Measurements from ENCODE around the gene KCNH5. TPM values are rescaled to one million over a fixed set of nuclear protein-coding genes. Genes with fewer than 3 reads are reported as not detected.
"Not testable (repeated sequence)": the region's sequence is repeated elsewhere in the genome, so short reads cannot be mapped to it uniquely, and the experiment has no call there.

Gene KCNH5
- total RNA-seq, 1 experiment from 2014 or later = not detected

DNA sequence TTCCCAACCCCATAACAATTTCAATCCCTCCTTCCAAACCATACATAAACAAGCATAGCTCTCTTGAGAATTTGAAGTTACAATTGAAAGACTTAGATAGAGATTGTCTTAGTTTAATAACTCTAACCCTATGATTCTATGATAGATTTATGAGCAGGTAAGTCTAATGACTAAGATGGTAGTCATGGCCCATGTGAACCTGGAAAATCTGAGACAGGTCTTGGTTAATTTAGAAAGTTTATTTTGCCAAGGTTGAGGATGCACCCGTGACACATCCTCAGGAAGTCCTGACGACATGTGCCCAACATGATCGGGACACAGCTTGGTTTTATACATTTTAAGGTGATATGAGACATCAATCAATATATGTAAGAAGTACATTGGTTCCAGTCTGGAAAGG, 248.8 kb downstream of the KCNH5 start:
- no peak for DNase-seq (ENCODE audit: low read depth in 1 of 2, low spot score in 2 of 2)
- H3K4me3 ChIP-seq = no peak overlapping the region
- no peaks in the 10 kb centered on the region for H3K9me3 ChIP-seq (replicated peaks)
- H3K27ac ChIP-seq = no peak overlapping the region
- no peaks in the 10 kb centered on the region for H3K27me3 ChIP-seq (replicated peaks)
- no peaks in the 10 kb centered on the region for H3K4me1 ChIP-seq (replicated peaks)
- no peaks in the 10 kb centered on the region for H3K36me3 ChIP-seq

DNA sequence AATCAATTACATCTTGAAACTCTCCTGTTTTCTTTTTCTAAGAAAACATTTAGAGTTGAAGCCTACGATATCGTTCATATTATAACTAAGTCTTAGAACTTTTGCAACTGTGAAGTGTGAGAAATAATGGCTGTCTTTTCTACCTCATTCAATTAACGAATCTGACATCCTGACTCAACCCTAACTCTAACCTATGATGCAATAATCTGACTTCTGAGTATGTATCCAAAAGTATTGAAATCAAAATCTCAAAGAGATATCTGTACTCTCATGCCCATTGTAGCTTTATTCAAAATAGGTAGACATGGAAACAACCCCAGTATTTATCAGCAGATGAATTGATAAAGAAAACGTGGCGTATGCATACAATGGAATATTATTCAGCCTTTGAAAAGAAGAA, 252.7 kb downstream of the KCNH5 start:
- H3K4me1 ChIP-seq (replicated peaks) = no peaks in the 10 kb centered on the region
- no peaks in the 10 kb centered on the region for H3K9me3 ChIP-seq (replicated peaks)
- no peaks in the 10 kb centered on the region for H3K27me3 ChIP-seq (replicated peaks)
- no peak overlapping the region for H3K4me3 ChIP-seq
- H3K27ac ChIP-seq = no peak overlapping the region
- no peaks in the 10 kb centered on the region for H3K36me3 ChIP-seq
- DNase-seq (ENCODE audit: low read depth in 1 of 2, low spot score in 2 of 2) = no peak

DNA sequence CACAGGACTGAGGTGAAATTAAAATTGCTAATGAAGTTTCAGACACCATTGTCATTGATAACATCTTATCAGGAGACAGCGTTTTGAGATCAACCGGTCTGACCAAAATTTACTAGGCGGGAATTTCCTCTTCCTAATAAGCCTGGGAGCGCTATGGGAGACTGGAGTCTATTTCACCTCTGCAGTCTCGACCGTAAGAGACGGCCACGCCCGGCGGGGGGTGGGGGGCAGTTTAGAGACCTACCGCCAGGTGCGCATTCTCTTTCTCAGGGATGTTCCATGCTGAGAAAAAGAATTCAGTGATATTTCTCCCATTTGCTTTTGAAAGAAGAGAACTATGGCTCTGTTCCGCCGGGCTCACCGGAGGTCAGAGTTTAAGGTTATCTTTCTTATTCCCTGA, 263.9 kb downstream of the KCNH5 start:
- not testable (repeated sequence) for H3K4me1 ChIP-seq (replicated peaks)

DNA sequence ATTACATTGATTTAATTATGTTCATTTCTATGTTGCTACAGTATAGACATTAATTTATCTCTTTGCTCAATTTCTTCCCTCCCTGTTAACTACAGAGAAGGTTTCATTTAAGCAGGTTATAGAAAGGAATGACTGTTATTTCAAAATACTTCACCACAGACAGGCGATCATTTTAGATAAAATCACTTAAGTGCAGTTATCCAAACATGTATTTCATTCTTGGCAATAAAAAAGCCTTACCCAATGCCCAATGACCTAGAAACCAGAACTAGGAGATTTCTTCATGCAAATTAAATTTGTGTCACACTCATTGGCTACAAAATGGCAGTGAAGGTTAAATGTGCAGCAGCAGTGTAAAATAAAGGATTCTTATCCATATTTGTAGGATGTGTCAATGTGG, 266.4 kb downstream of the KCNH5 start:
- Histone ChIP-seq H3K4me3 (no peak overlapping the region), H3K4me1 (replicated peaks) (no peaks in the 10 kb centered on the region), H3K36me3 (no peaks in the 10 kb centered on the region), H3K27ac (no peak overlapping the region), H3K9me3 (replicated peaks) (no peaks in the 10 kb centered on the region), H3K27me3 (replicated peaks) (no peaks in the 10 kb centered on the region)
- no peak for DNase-seq (ENCODE audit: low read depth in 1 of 2, low spot score in 2 of 2)

More for the DNA sequence above, 263.9 kb downstream of the KCNH5 start:
- H3K4me3 ChIP-seq; H3K27me3 ChIP-seq (replicated peaks); H3K36me3 ChIP-seq; H3K27ac ChIP-seq; DNase-seq (ENCODE audit: low read depth in 1 of 2, low spot score in 2 of 2); H3K9me3 ChIP-seq (replicated peaks): not testable (repeated sequence)

DNA sequence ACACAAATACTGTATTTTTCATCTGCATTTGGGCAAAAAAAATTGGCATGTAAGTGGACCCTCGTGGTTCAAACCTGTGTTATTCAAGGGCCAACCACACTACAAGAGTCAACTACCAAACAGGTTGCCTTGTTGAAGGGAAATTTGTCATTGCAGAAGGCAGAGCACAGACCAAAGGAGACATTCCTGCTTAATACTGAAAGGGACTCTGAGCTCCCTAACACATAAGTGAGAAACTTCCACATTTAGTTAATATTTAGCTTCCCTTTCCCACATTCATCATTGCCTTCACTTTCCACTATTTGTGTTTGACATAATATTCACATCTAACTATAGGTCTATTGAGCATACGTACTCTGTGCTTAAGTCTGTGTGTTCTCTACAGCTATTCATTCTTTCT, 266.9 kb downstream of the KCNH5 start:
- H3K36me3 ChIP-seq = no peaks in the 10 kb centered on the region
- H3K4me1 ChIP-seq (replicated peaks) = no peaks in the 10 kb centered on the region
- H3K9me3 ChIP-seq (replicated peaks) = no peaks in the 10 kb centered on the region
- no peaks in the 10 kb centered on the region for H3K27me3 ChIP-seq (replicated peaks)
- no peak for DNase-seq (ENCODE audit: low read depth in 1 of 2, low spot score in 2 of 2)
- no peak overlapping the region for H3K27ac ChIP-seq
- H3K4me3 ChIP-seq = no peak overlapping the region

DNA sequence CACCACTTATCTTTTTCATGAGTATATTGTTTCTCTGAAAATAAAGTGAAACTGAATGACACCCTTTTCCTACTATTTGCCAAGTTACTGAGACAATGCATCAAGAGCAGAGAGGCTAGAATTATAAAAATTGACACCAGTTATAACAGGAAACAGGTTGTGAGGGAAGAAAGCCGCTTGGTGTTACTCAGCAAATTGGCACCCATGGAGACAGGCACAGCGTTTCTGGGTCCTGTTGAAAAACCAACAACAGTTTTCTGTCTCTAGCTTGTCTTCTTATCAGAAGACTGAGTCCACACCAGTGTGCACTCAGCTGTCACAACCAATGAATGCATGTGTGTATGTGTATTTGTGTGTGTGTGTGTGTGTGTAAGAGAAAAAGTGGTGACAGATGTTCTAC, 267.7 kb downstream of the KCNH5 start:
- Histone ChIP-seq H3K4me3 (no peak overlapping the region), H3K27ac (no peak overlapping the region), H3K36me3 (no peaks in the 10 kb centered on the region), H3K4me1 (replicated peaks) (no peaks in the 10 kb centered on the region), H3K9me3 (replicated peaks) (no peaks in the 10 kb centered on the region), H3K27me3 (replicated peaks) (no peaks in the 10 kb centered on the region)
- no peak for DNase-seq (ENCODE audit: low read depth in 1 of 2, low spot score in 2 of 2)

DNA sequence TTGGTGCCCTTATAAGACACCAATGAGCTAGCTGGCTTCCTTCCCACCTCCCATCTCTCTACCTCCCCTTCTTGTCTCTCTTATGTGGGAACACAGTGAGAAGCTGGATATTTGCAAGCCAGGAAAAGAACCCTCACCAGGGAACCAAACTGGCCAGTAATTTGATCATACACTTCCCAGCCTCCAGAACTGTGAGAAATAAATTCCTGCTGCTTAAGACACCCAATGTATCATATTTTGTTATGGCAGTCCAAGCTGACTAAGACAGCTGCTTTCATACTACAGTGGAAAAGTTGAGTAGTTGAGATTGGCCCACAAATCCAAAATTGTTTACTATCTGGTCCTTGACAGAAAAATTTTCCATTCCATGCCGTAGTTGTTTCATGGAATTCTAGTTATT, 269.0 kb downstream of the KCNH5 start:
- Histone ChIP-seq H3K4me1 (replicated peaks) (no peaks in the 10 kb centered on the region), H3K27ac (no peak overlapping the region), H3K36me3 (no peaks in the 10 kb centered on the region), H3K4me3 (no peak overlapping the region), H3K9me3 (replicated peaks) (no peaks in the 10 kb centered on the region), H3K27me3 (replicated peaks) (no peaks in the 10 kb centered on the region)
- DNase-seq (ENCODE audit: low read depth in 1 of 2, low spot score in 2 of 2) = no peak

DNA sequence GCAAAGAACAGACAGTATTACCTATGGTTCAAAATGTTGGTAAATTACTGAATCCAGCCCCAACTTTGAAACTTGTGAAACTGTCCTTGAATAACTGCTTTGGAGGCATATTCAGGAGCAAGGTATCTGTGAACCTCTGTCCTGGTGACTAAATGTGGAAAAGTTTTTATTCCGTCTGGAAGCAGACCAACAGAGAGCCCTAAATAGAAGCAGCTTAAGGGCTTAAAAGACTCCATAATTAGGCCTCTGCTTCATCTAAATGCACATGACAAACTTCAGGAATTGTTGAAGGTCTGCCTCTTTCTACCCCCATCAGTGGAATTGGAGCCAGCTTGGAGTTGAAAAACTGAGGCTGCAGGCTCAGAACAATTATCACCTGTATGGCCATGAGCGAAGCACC, 276.5 kb downstream of the KCNH5 start:
- H3K27ac ChIP-seq = no peak overlapping the region
- no peak overlapping the region for H3K4me3 ChIP-seq
- no peaks in the 10 kb centered on the region for H3K27me3 ChIP-seq (replicated peaks)
- no peaks in the 10 kb centered on the region for H3K36me3 ChIP-seq
- DNase-seq (ENCODE audit: low read depth in 1 of 2, low spot score in 2 of 2) = no peak
- no peaks in the 10 kb centered on the region for H3K4me1 ChIP-seq (replicated peaks)
- H3K9me3 ChIP-seq (replicated peaks) = 0 out of 2 replicates have a peak, but pooled peaks cover 3% of the 10 kb centered on the region

DNA sequence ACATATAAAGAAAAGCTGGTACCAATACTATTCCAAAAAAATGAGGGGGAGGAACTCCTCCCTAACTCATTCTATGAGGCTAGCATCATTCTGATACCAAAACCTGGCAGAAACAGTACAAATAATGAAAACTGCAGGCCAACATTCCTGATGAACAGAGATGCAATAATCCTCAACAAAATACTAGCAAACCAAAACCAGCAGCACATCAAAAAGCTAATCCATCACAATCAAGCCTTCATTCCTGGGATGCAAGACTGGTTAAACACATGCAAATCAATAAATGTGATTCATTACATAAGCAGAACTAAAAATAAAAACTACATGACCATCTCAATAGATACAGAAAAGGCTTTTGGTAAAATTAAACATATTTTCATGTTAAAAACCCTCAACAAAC, 281.3 kb downstream of the KCNH5 start:
- Histone ChIP-seq H3K27me3 (replicated peaks) (no peaks in the 10 kb centered on the region), H3K9me3 (replicated peaks) (0 out of 2 replicates have a peak, but pooled peaks cover 3% of the 10 kb centered on the region)
- DNase-seq (ENCODE audit: low read depth in 1 of 2, low spot score in 2 of 2) = no peak

DNA sequence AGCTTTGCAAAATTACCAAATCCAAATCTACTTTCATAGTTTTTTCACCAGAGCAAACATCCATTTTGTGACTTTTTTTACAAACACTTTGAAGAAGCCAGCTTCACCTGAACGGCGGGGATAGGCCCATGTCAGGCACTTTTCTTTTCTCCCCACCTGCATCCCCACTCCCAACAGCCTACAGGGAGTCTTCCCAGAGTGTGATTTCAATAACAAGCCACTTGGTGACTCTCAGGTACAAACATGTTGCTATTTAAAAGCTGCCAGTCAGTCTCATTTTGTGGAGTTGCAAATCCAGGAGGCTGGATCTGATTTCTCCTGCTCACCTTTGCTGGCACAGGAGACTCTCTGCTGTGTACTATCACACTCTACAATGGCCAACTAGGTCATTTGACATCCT, 285.5 kb downstream of the KCNH5 start:
- Histone ChIP-seq H3K4me1 (replicated peaks) (no peaks in the 10 kb centered on the region), H3K4me3 (no peak overlapping the region), H3K27me3 (replicated peaks) (no peaks in the 10 kb centered on the region), H3K36me3 (no peaks in the 10 kb centered on the region), H3K27ac (no peak overlapping the region), H3K9me3 (replicated peaks) (no peaks in the 10 kb centered on the region)
- DNase-seq (ENCODE audit: low read depth in 1 of 2, low spot score in 2 of 2) = no peak

More for the DNA sequence above, 281.3 kb downstream of the KCNH5 start:
- Histone ChIP-seq H3K4me1 (replicated peaks) (no peaks in the 10 kb centered on the region), H3K36me3 (no peaks in the 10 kb centered on the region), H3K27ac (no peak overlapping the region), H3K4me3 (no peak overlapping the region)

DNA sequence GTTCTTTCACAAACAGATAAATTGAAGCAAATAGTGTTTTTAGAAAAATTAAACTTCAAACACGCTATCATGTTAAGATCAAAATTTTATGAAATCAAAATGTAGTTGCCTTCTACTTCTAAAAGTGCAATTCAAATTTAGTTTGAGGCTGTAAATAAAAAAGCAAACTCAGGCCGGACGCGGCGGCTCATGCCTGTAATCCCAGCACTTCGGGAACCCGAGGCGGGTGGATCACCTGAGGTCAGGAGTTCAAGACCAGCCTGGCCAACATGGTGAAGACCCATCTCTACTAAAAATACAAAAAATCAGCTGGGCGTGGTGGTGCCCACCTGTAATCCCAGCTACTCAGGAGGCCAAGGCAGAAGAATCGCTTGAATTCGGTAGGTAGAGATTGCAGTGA, 298.4 kb downstream of the KCNH5 start:
- H3K4me3 ChIP-seq, H3K27ac ChIP-seq: not testable (repeated sequence)

DNA sequence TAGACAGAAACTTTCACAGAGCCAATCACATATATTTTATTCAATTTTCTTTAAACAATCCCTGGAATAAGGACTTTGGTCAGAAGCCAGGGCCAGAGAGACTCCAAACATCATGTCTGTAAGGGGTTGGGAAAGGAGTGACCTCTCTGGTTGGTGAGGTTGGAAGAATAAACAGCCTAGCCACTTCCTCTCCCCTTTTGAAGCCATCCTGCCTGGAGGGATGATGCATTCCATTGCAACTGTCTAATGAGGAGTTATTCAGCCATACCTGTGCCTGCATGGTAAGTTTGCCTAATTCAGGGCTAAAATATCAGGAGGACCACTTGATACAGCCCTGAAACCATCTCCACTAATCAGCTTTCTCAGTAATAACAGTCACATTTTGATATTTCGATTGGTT, 299.8 kb downstream of the KCNH5 start:
- Histone ChIP-seq H3K9me3 (replicated peaks) (no peaks in the 10 kb centered on the region), H3K27ac (no peak overlapping the region), H3K36me3 (no peaks in the 10 kb centered on the region), H3K27me3 (replicated peaks) (no peaks in the 10 kb centered on the region), H3K4me3 (no peak overlapping the region), H3K4me1 (replicated peaks) (no peaks in the 10 kb centered on the region)
- no peak for DNase-seq (ENCODE audit: low read depth in 1 of 2, low spot score in 2 of 2)

More for the DNA sequence above, 298.4 kb downstream of the KCNH5 start:
- not testable (repeated sequence) for H3K9me3 ChIP-seq (replicated peaks); DNase-seq (ENCODE audit: low read depth in 1 of 2, low spot score in 2 of 2); H3K27me3 ChIP-seq (replicated peaks); H3K4me1 ChIP-seq (replicated peaks); H3K36me3 ChIP-seq

DNA sequence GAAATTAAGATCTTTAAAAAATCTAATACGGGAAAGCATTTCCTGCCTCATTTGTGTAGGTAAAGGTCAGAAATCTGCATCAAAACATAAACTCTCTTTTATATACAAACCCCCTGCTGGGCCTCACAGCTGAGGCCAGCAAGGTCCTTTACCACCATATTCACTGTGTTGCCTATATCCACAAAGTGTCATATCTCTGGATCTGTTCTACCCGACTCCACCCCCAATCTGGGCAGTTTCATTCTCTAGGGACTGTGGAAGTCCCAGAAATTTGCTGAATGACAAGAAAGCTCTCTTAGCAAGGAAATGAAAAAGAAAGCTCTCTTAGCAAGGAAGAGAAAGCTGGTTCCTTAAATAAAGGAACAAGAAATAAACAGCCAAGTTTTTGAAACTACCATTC, 301.7 kb downstream of the KCNH5 start:
- no peak for DNase-seq (ENCODE audit: low read depth in 1 of 2, low spot score in 2 of 2)
- no peaks in the 10 kb centered on the region for H3K36me3 ChIP-seq
- H3K4me3 ChIP-seq = no peak overlapping the region

DNA sequence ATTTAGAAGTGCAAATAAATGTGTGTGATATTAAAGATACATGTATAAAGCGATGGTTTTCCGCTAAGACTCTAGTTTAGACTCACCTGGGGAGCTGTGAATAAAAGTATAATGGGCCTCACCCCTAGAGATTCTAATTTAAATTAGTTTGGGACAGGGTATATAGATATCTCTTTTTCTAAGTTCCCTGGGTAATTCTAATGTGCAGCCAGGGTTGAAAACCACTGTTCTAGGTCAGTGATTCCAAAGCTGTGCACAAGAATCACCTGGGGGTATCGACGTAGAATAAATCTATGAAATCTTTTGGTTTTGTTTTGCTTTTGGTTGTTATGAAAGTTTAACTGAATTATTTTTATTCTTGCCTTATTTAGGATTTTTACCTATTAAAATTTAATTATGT, 302.1 kb downstream of the KCNH5 start:
- Histone ChIP-seq H3K9me3 (replicated peaks) (no peaks in the 10 kb centered on the region), H3K27ac (no peak overlapping the region), H3K4me3 (no peak overlapping the region), H3K27me3 (replicated peaks) (no peaks in the 10 kb centered on the region), H3K4me1 (replicated peaks) (no peaks in the 10 kb centered on the region), H3K36me3 (no peaks in the 10 kb centered on the region)
- no peak for DNase-seq (ENCODE audit: low read depth in 1 of 2, low spot score in 2 of 2)

More for the DNA sequence above, 301.7 kb downstream of the KCNH5 start:
- no peaks in the 10 kb centered on the region for H3K9me3 ChIP-seq (replicated peaks)
- H3K27ac ChIP-seq = no peak overlapping the region
- no peaks in the 10 kb centered on the region for H3K4me1 ChIP-seq (replicated peaks)
- no peaks in the 10 kb centered on the region for H3K27me3 ChIP-seq (replicated peaks)

DNA sequence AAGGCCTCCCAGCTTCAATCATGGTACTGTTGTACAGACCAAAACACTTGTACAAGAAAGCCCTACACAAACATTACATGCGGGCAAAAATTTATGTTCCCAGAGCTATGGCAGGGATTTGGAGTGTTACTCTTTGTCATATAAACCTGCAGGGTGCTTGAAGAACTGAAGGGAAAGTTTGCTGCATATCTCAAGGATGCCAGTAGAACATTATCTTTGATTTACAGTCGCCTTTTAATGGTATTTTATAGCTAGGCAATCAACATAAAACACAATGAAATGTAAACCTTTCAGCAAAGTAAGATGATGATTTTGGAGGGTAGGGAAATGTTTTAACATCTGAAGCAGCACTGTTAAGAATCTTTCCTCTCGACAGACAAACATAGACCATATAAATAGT, 305.6 kb downstream of the KCNH5 start:
- no peak overlapping the region for H3K4me3 ChIP-seq
- no peaks in the 10 kb centered on the region for H3K36me3 ChIP-seq
- no peaks in the 10 kb centered on the region for H3K9me3 ChIP-seq (replicated peaks)
- no peaks in the 10 kb centered on the region for H3K27me3 ChIP-seq (replicated peaks)
- no peak for DNase-seq (ENCODE audit: low read depth in 1 of 2, low spot score in 2 of 2)
- peaks cover 13% of the 10 kb centered on the region for H3K4me1 ChIP-seq (replicated peaks)
- no peak overlapping the region for H3K27ac ChIP-seq

Measured in SJSA1 (cell line).